Left cardiac atrium (tissue), 4 donors: ENCODE results near the gene MUC15. TPM values are rescaled to one million over a fixed set of nuclear protein-coding genes. Genes with fewer than 3 reads are reported as not detected.
A peak's percentile ranks its signal among the peaks of the same experiment; 100 is the strongest.
"Not testable (repeated sequence)": the region's sequence is repeated elsewhere in the genome, so short reads cannot be mapped to it uniquely, and the experiment has no call there.

Experiments used
- ATAC-seq, 2 donors: fragments of 200-7000 bp; cut with Tn5 transposase; one replicate each; pipeline ENCODE4 v1.9.1; 2020; ENCODE audit warnings: mild to moderate bottlenecking in 2 of 2, moderate library complexity in 2 of 2
- DNase-seq: peaks from one replicate; pipeline ENCODE4 v3.0.0-alpha.2; 2020
- intact Hi-C, 2 donors: fragments of 100-400 bp; cut with DNase I; formaldehyde crosslinking; loops; one replicate each; pipeline versions ENCODE4 v1.14.1 to v1.15.1; 2022 to 2023
- long read RNA-seq: library from polyadenylated mRNA; unstranded; transcript quantifications from one replicate; pipeline ENCODE4 v2.0.0, GENCODE V29; 2021
- total RNA-seq, 2 donors: library from RNA; stranded (reverse); fragmentation: NEBNext Ultra II Directional; extraction: Animal tissue kit (Norgen Biotek cat#: 25700); gene quantifications; one replicate each; pipeline ENCODE4 v1.2.1, GENCODE V29; 2021
- donor health status: DM: no; HTN: yes; CAD: no.
- donor health status: DM: no; HTN: yes; CAD: no; lungs with severe emphysema.
- donor health status: DM: yes; HTN: yes; CAD: no.
- donor health status: Dilated cardiomyopathy.

MUC15 gene
- not detected for total RNA-seq
- long read RNA-seq: 0 reads

- intact Hi-C loops: no loop called here
- ATAC-seq (no peak), DNase-seq (no peak)
Measured at GRCh38 chr11:26571861-26572654, at the start of gene MUC15. Gene MUC15, minus strand, starts transcription at chr11:26572263. Its CDS starts 5,169 bp downstream, at chr11:26567094.

- ATAC-seq (peak in 1 of 2 donors; percentile 91), DNase-seq (no peak)
- intact Hi-C loops: no loop called here
Measured at GRCh38 chr11:26621132-26621531, 49.1 kb upstream of the MUC15 start.

- DNase-seq (no peak), ATAC-seq (no peak)
- intact Hi-C loops: no loop called here
Measured at GRCh38 chr11:26620282-26621045, 48.4 kb upstream of the MUC15 start.

- ATAC-seq: no peak
- intact Hi-C loops: no loop called here
- DNase-seq: no peak
Measured at GRCh38 chr11:26618441-26618840, 46.4 kb upstream of the MUC15 start.

GRCh38 chr11:26613759-26614158 is 41.7 kb upstream of the MUC15 start:
- ATAC-seq: no peak

GRCh38 chr11:26608507-26609146 is 36.6 kb upstream of the MUC15 start:
- no peak for ATAC-seq
- DNase-seq: no peak
- intact Hi-C loops: no loop called here

More at GRCh38 chr11:26613759-26614158, 41.7 kb upstream of the MUC15 start:
- intact Hi-C loops: no loop called here
- no peak for DNase-seq

- DNase-seq: no peak
- no peak for ATAC-seq
- intact Hi-C loops: no loop called here
Measured at GRCh38 chr11:26607725-26608506, 35.9 kb upstream of the MUC15 start.

GRCh38 chr11:26599876-26600434 is 27.9 kb upstream of the MUC15 start:
- ATAC-seq: no peak
- DNase-seq: no peak
- intact Hi-C loops: no loop called here

- ATAC-seq: no peak
- intact Hi-C loops: no loop called here
- DNase-seq: no peak
Measured at GRCh38 chr11:26599425-26599824, 27.4 kb upstream of the MUC15 start.

- ATAC-seq: no peak
- intact Hi-C loops: no loop called here
- DNase-seq: no peak
Measured at GRCh38 chr11:26597899-26598298, 25.8 kb upstream of the MUC15 start.

- DNase-seq, ATAC-seq, intact Hi-C loops: not testable (repeated sequence)
Measured at GRCh38 chr11:26597049-26597689, 25.1 kb upstream of the MUC15 start.

- ATAC-seq, intact Hi-C loops, DNase-seq: not testable (repeated sequence)
Measured at GRCh38 chr11:26595207-26595865, 23.3 kb upstream of the MUC15 start.

- ATAC-seq: no peak
- no peak for DNase-seq
- intact Hi-C loops: no loop called here
Measured at GRCh38 chr11:26593691-26594090, 21.6 kb upstream of the MUC15 start.

GRCh38 chr11:26587073-26587472 is 15.0 kb upstream of the MUC15 start:
- intact Hi-C loops: no loop called here
- ATAC-seq (no peak), DNase-seq (no peak)

- ATAC-seq: no peak
- intact Hi-C loops: no loop called here
- DNase-seq: no peak
Measured at GRCh38 chr11:26584818-26585217, 12.8 kb upstream of the MUC15 start.

- intact Hi-C loops: no loop called here
- ATAC-seq (peak in 1 of 2 donors; percentile 65), DNase-seq (no peak)
Measured at GRCh38 chr11:26583550-26583949, 11.5 kb upstream of the MUC15 start.

- ATAC-seq (no peak), DNase-seq (no peak)
- intact Hi-C loops: no loop called here
Measured at GRCh38 chr11:26580929-26581328, 8.9 kb upstream of the MUC15 start.

GRCh38 chr11:26579683-26580082 is 7.6 kb upstream of the MUC15 start:
- no peak for DNase-seq

More at GRCh38 chr11:26579683-26580082, 7.6 kb upstream of the MUC15 start:
- no peak for ATAC-seq
- intact Hi-C loops: no loop called here
